ENCODE measurements around the gene MDH2. TPM values are rescaled to one million over a fixed set of nuclear protein-coding genes. Genes with fewer than 3 reads are reported as not detected.
"Not testable (repeated sequence)": the region's sequence is repeated elsewhere in the genome, so short reads cannot be mapped to it uniquely, and the experiment has no call there.

Gene MDH2
- total RNA-seq, 1 donor from 2014 or later, result 507 TPM

DNA sequence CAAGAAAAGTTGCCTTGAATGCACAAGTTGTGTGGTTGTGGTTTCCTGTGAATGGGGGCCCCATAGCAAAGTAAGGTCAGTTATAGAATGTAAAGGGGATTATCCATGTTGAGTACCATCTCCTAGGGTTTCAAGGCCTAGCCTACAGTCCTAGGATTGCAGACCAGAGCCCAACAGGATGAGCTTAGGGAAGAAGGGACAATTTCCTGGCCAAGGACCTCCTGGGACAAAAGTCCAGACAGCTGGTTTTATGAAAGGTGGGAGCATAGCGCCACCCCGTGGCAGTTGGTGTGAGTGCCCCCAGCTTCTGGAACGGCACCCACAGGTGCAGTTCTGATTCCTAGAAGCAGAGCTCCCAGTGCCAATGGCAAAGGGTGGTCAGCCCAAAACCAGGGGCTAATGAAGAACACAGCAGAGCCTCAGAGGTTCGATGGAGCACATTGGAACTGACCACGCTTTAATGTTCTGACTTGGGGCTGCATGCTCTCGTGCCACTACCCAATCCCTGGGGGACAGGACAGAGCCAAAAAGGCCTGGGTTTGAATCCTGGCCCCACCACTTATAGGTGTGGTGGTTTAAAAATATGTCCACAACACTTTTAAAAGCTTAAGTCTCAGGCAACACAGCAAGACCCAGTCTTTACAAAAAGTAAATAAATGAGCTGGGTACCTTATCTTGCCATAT, 27.7 kb upstream of the MDH2 start:
- intact Hi-C loops (cut with micrococcal nuclease), result no loop called here
- TF ChIP-seq CTCF (IDR thresholded peaks at IDR 0.05; ENCODE audit: borderline replicate concordance), result peak; percentile 95
- peak; percentile 76 for DNase-seq
- Histone ChIP-seq H3K27ac (replicated peaks) (no peak overlapping the region), H3K9me3 (replicated peaks) (no peaks in the 10 kb centered on the region), H3K36me3 (peaks cover 21% of the 10 kb centered on the region), H3K4me1 (peaks cover 15% of the 10 kb centered on the region), H3K27me3 (ENCODE audit: low read depth) (no peaks in the 10 kb centered on the region), H3K4me3 (no peak overlapping the region)

DNA sequence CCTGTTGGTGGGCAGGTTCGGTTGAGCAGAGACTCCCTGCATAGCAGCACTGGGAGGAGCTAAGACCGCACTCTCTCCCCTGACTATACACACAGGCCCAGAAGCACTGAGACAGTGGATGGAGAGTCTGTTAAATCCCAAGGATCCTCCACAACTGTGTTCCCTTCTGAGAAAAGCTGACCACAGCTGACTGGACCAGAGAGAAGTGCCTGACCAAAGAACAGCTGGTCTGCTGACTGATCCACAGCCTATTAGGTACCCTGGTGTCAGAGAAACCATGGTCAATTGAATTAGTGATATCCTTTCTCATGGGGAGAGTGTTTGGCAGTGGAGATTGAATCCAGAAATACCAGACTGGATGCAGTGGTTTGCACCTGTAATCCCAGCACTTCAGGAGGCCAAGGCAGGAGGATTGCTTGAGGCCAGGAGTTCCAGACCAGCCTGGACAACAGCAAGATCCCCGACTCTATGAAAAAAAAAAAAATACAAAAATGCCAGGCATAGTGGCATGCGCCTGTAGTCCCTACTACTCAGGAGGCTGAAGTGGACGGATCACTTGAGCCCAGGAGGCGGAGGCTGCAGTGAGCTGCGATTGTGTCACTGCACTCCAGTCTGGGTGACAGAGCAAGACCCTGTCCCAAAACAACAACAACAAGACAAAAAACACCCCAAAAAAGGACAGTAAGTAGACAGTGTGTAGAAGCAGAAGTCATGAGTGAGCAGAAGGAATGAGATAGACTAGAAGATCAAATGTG, 25.7 kb upstream of the MDH2 start:
- intact Hi-C loops (cut with micrococcal nuclease), result no loop called here
- TF ChIP-seq CTCF (IDR thresholded peaks at IDR 0.05; ENCODE audit: borderline replicate concordance), result no peak
- H3K4me1 ChIP-seq, result peaks cover 15% of the 10 kb centered on the region
- H3K36me3 ChIP-seq, result peaks cover 30% of the 10 kb centered on the region
- DNase-seq, result no peak
- no peak overlapping the region for H3K4me3 ChIP-seq
- H3K27ac ChIP-seq (replicated peaks), result no peak overlapping the region
- no peaks in the 10 kb centered on the region for H3K27me3 ChIP-seq (ENCODE audit: low read depth)
- no peaks in the 10 kb centered on the region for H3K9me3 ChIP-seq (replicated peaks)

DNA sequence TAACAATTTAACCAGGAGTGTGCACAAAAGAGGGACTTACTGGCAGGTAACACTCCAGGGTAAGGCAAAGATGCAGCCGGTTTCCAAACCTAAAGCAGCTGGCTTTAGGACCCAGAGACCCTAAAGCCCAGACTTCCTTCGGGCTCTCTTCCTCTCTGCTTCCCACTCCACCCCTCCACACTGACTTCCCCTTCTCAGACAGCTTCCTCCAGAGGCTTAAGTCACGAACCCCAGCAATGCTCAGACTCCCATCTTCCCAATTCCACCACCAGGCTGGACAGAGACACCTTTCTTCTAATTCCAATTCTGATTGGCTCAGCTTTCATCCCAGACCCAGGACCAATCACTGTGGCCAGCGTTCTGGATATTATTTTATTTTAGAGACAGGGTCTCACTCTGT, 24.9 kb upstream of the MDH2 start:
- no peaks in the 10 kb centered on the region for H3K27me3 ChIP-seq (ENCODE audit: low read depth)
- no peak for TF ChIP-seq CTCF (IDR thresholded peaks at IDR 0.05; ENCODE audit: borderline replicate concordance)
- H3K27ac ChIP-seq (replicated peaks), result no peak overlapping the region
- intact Hi-C loops (cut with micrococcal nuclease), result no loop called here
- DNase-seq, result no peak
- no peaks in the 10 kb centered on the region for H3K9me3 ChIP-seq (replicated peaks)
- peaks cover 15% of the 10 kb centered on the region for H3K4me1 ChIP-seq
- no peak overlapping the region for H3K4me3 ChIP-seq
- peaks cover 31% of the 10 kb centered on the region for H3K36me3 ChIP-seq

GRCh38 chr7:76029682-76030081, 18.2 kb upstream of the MDH2 start:
- H3K9me3 ChIP-seq (replicated peaks); H3K27me3 ChIP-seq (ENCODE audit: low read depth); H3K27ac ChIP-seq (replicated peaks); H3K4me3 ChIP-seq; intact Hi-C loops (cut with micrococcal nuclease); DNase-seq; H3K4me1 ChIP-seq: not testable (repeated sequence)
- peaks cover 22% of the 10 kb centered on the region for H3K36me3 ChIP-seq

- TF ChIP-seq CTCF (IDR thresholded peaks at IDR 0.05; ENCODE audit: borderline replicate concordance), result no peak
- Histone ChIP-seq H3K27ac (replicated peaks) (no peak overlapping the region), H3K4me1 (peaks cover under 1% of the 10 kb centered on the region), H3K9me3 (replicated peaks) (no peaks in the 10 kb centered on the region), H3K36me3 (peaks cover 15% of the 10 kb centered on the region), H3K27me3 (ENCODE audit: low read depth) (no peaks in the 10 kb centered on the region), H3K4me3 (no peak overlapping the region)
- intact Hi-C loops (cut with micrococcal nuclease), result no loop called here
- no peak for DNase-seq
These were observed 15.9 kb upstream of the MDH2 start for GRCh38 chr7:76031964-76032363.

DNA sequence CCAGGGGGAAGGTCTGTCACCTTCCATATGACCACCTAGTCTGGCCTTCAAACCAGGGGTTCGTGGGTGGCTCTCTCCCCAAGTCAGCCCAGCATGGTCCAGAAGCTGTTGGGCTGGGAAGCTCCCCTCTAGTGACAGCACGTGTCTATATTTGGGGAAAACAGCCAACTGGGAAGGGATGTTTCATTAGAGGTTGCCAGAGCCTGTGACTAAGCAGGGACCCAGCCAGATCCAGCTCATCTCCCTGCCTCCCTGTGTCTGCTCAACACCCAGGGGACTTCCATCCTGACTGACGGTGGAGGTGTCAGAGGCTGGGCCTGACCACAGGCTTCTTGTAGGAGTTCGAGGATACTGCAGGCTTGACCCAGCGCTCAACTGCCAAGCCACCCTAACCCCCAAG, 10.6 kb upstream of the MDH2 start:
- DNase-seq, result no peak
- Histone ChIP-seq H3K9me3 (replicated peaks) (no peaks in the 10 kb centered on the region), H3K27ac (replicated peaks) (no peak overlapping the region), H3K36me3 (peaks cover 10% of the 10 kb centered on the region), H3K4me1 (peaks cover 6% of the 10 kb centered on the region), H3K27me3 (ENCODE audit: low read depth) (no peaks in the 10 kb centered on the region), H3K4me3 (no peak overlapping the region)
- no peak for TF ChIP-seq CTCF (IDR thresholded peaks at IDR 0.05; ENCODE audit: borderline replicate concordance)
- intact Hi-C loops (cut with micrococcal nuclease), result no loop called here
